Kidney glomerular epithelial cell (primary cell): Measurements from ENCODE around the gene PASK.

Source experiments
- DNase-seq: peaks from one replicate; lab custom pipeline; 2025; lab: John Stamatoyannopoulos, UW

PASK gene

DNA sequence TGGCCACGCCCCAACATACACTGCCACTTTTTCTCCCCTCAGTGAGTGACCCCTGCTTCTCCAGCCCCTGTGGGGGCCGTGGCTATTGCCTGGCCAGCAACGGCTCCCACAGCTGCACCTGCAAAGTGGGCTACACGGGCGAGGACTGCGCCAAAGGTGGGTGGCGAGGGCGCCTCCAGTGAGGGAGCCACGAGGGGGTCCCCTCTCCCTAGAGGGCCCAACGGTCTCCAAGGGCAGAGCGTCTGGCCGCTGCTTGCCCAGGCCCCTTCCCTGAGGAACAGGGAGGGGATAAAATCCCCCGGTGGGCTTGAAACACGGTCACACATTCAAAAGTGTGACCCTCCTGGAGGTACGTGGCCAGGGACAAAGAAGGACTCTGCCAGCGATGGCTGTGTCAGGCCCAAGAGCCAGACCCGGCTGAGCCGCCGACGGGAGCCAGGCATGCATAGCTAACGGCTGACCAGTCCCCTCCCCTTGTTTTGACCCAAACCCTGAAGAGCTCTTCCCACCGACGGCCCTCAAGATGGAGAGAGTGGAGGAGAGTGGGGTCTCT, 84.4 kb downstream of the PASK start:
- no peak for DNase-seq

DNA sequence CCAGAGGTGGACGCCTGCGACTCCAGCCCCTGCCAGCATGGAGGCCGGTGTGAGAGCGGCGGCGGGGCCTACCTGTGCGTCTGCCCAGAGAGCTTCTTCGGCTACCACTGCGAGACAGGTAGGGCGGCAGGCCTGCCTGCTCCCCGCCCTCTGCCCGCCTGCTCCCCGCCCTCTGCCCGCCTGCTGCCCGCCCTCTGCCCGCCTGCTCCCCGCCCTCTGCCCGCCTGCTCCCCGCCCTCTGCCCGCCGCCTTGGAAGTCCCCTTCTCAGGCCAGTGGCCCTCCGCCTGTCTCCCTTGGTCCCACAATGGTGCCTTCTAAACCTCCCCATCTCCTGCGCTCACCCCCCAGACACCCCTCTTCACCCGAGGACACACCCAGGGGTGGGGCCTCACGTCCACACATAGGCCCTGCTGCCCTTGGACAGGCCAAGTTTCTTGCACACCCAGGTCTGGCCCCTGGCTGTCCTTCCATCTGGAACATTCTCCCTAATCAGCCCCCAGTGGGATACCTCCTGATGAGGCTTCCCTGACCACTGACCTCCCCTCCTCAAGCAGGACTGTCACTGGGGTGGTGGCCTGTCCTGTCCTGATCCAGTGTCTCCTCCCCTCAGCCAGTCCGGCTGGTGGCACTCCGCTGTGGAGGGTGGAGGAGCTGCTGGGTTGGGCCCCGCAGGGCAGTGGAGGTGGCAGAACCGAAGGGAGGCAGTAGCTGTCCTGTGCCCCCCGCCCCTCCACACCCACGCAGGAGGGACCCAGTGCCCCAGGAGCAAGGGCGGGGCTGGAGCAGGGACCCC, 85.1 kb downstream of the PASK start:
- DNase-seq: no peak

DNA sequence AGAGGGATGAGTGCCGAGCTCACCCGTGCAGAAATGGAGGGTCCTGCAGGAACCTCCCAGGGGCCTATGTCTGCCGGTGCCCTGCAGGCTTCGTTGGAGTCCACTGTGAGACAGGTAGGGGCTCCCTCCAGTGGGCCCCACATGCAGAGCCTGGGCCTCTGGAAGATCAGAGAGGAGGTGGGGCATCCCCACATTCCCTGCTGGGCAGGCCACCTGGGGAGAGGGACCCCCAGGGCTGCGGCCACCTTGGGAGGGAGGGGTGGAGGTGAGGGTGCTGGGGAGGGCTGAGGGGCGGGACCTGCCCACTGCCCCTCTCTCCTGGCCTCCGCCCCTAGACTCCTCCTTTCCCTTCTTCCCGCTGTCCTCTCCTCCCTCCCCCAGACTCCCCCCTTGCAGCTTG, 85.7 kb downstream of the PASK start:
- DNase-seq: no peak

DNA sequence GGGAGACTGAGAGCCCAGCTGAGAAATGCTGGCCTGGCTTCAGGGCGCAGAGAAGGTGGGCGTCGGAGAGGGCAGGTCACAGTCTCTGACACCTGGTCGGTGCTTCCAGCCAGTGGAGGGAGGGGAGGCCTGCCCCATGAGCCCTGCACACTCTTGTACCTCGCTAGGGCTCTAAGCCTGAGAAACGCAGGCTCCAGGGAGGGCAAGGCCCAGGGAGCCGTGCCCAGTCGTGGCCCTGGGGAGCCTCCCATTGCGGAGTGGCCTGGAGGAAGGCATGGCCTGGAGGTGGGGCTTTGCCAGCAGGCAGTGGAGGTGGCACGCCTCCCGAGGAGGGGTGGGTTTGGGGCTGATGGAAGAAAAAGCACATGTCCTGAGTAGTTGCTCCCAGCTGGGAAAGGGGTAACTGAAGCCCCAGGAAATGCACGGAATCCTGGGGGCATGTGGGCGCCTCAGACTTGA, 86.2 kb downstream of the PASK start:
- no peak for DNase-seq

DNA sequence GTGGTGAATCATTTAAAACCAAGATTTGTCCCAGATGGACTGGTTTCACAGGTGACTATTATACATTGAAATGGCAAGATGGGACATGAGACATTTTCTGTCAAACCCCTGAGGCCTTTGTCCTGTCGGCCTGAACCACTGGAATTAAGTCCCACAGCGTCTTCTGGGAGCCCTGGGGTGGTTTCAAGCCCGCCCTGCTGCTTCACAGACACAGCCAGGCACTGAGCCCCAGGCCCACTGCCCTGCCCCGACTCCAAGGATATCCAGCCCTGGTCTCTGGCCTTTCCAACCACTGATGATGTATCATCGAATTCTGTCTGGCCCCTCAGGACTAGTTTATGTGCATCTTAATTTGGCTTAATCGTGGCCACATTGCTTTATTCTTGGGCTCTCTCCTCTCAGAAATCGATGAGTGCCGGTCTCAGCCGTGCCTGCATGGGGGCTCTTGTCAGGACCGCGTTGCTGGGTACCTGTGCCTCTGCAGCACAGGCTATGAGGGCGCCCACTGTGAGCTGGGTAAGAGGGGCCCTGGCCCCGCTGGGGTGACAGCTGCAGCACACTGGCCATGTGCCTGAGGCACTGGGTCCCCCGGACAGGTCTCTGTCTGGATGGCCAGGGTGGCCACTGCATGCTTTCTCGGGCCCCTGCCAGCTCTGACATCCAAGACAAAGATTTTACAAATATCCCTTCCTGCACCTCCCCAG, 86.7 kb downstream of the PASK start:
- DNase-seq: no peak

DNA sequence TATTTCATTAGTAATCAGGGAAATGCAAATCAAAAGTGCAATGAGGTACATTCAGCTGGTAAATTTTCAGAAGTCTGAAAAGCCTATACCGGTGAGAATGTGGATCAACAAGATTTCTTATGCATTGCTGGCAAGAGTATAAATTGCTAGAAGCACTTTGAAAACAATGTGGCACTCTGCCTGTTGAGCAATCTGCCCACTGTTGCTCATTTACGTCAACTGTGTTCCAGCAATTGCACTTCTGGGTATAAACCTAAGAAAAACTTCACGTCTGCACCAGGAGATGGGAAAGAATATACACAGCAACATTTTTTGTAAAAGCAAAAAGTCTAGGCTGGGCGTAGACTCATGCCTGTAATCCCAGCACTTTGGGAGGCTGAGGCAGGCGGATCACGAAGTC, 88.0 kb downstream of the PASK start:
- DNase-seq: no peak
